NCI-H1436 treated with DMSO at 0.1 percent for 48 hours (cell line): Measurements from ENCODE around the gene SLCO3A1.
"Not testable (repeated sequence)": the region's sequence is repeated elsewhere in the genome, so short reads cannot be mapped to it uniquely, and the experiment has no call there.

Experiments used
- DNase-seq: peaks from one replicate; lab custom pipeline; 2025; lab: John Stamatoyannopoulos, UW

SLCO3A1 gene

GRCh38 chr15:92161039-92161670 lies 307.6 kb downstream of the SLCO3A1 start:
- DNase-seq = no peak

- no peak for DNase-seq
These were observed 309.1 kb downstream of the SLCO3A1 start for GRCh38 chr15:92162657-92163056.

- DNase-seq = no peak
These were observed 310.1 kb downstream of the SLCO3A1 start for GRCh38 chr15:92163641-92164040.

GRCh38 chr15:92164327-92165000 lies 311.0 kb downstream of the SLCO3A1 start:
- no peak for DNase-seq

- no peak for DNase-seq
These were observed 311.5 kb downstream of the SLCO3A1 start for GRCh38 chr15:92165001-92165346.

- no peak for DNase-seq
These were observed 312.5 kb downstream of the SLCO3A1 start for GRCh38 chr15:92166029-92166428.

GRCh38 chr15:92166751-92167405 lies 313.4 kb downstream of the SLCO3A1 start:
- no peak for DNase-seq

- no peak for DNase-seq
These were observed 313.9 kb downstream of the SLCO3A1 start for GRCh38 chr15:92167451-92167850.

- no peak for DNase-seq
These were observed 314.7 kb downstream of the SLCO3A1 start for GRCh38 chr15:92168066-92168683.

GRCh38 chr15:92170897-92171296 lies 317.4 kb downstream of the SLCO3A1 start:
- no peak for DNase-seq

GRCh38 chr15:92178911-92179310 lies 325.4 kb downstream of the SLCO3A1 start:
- DNase-seq = no peak

GRCh38 chr15:92184142-92184541 lies 330.6 kb downstream of the SLCO3A1 start:
- no peak for DNase-seq

- no peak for DNase-seq
These were observed 331.2 kb downstream of the SLCO3A1 start for GRCh38 chr15:92184679-92185230.

GRCh38 chr15:92187975-92188374 lies 334.5 kb downstream of the SLCO3A1 start:
- DNase-seq = no peak

- DNase-seq = no peak
These were observed 335.7 kb downstream of the SLCO3A1 start for GRCh38 chr15:92189166-92189565.

- no peak for DNase-seq
These were observed 341.7 kb downstream of the SLCO3A1 start for GRCh38 chr15:92195241-92195640.

GRCh38 chr15:92196342-92196741 lies 342.8 kb downstream of the SLCO3A1 start:
- no peak for DNase-seq

GRCh38 chr15:92197746-92198145 lies 344.2 kb downstream of the SLCO3A1 start:
- no peak for DNase-seq

GRCh38 chr15:92200891-92201290 lies 347.4 kb downstream of the SLCO3A1 start:
- DNase-seq = no peak

GRCh38 chr15:92205255-92205739 lies 351.8 kb downstream of the SLCO3A1 start:
- DNase-seq = no peak

- not testable (repeated sequence) for DNase-seq
These were observed 354.1 kb downstream of the SLCO3A1 start for GRCh38 chr15:92207601-92208000.
